Gastrocnemius medialis (tissue), 4 donors: ENCODE measurements around the gene DBNL. TPM values are rescaled to one million over a fixed set of nuclear protein-coding genes. Genes with fewer than 3 reads are reported as not detected.

Experiments
- ATAC-seq, 2 donors: fragments of 150-250 bp; one replicate each; pipeline ENCODE4 v1.9.1; 2016
- DNase-seq, 2 donors: peaks; one replicate each; pipeline ENCODE4 v3.0.0-alpha.2; 2019
- H3K27ac ChIP-seq, 4 donors: fragments of 200-600 bp; sonication (generic); 1 replicate in 1 of 4; 2 replicates in 3 of 4; pipeline ENCODE4 v1.5.1; 2016 to 2018; ENCODE audit warnings: mild to moderate bottlenecking in 2 of 4, moderate library complexity in 1 of 4
- H3K27me3 ChIP-seq, 3 donors: fragments of 200-600 bp; sonication (generic) in 2 of 3; 1 replicate in 1 of 3; 2 replicates in 2 of 3; pipeline versions ENCODE4 v1.5.1 to v1.6.0; 2016 to 2019; ENCODE audit warnings: mild to moderate bottlenecking in 1 of 3, moderate library complexity in 1 of 3
- H3K36me3 ChIP-seq, 2 donors: fragments of 200-600 bp; sonication (generic) in 1 of 2; one replicate each; pipeline ENCODE4 v1.5.1; 2017 to 2018
- H3K4me1 ChIP-seq, 2 donors: fragments of 200-600 bp; sonication (generic) in 1 of 2; one replicate each; pipeline ENCODE4 v1.5.1; 2016 to 2017; ENCODE audit warnings: mild to moderate bottlenecking in 2 of 2
- H3K4me3 ChIP-seq, 4 donors: fragments of 200-600 bp; sonication (generic) in 3 of 4; 1 replicate in 1 of 4; 2 replicates in 3 of 4; pipeline ENCODE4 v1.5.1; 2016 to 2019; ENCODE audit warnings: mild to moderate bottlenecking in 2 of 4
- H3K9me3 ChIP-seq, 3 donors: fragments of 200-600 bp; sonication (generic) in 2 of 3; 1 replicate in 1 of 3; 2 replicates in 2 of 3; pipeline ENCODE4 v1.5.1; 2016 to 2019
- CTCF ChIP-seq, 5 experiments: fragments of 450-650 bp in 3 of 5; fragments of 200-600 bp in 2 of 5; sonication (generic) in 2 of 5; IDR thresholded peaks in 4 of 5; conservative IDR thresholded peaks in 1 of 5; 1 replicate in 4 of 5; 2 replicates in 1 of 5; pipeline ENCODE4 v1.5.1; 2016 to 2019; ENCODE audit warnings: antibody characterized with exemption in 5 of 5, mild to moderate bottlenecking in 3 of 5, moderate library complexity in 3 of 5
- POLR2A ChIP-seq, 2 donors: fragments of 450-650 bp; IDR thresholded peaks; one replicate each; pipeline ENCODE4 v1.6.1; 2017; ENCODE audit warnings: antibody characterized with exemption in 2 of 2, mild to moderate bottlenecking in 2 of 2, moderate library complexity in 2 of 2
- in situ Hi-C, 4 donors: fragments of 200-750 bp; cut with MboI; loops; one replicate each; pipeline versions ENCODE4 v1.15.0 to v1.8.0; 2017; ENCODE audit warnings: low sequenced_read_pairs in 4 of 4
- intact Hi-C: fragments of 100-400 bp; cut with DNase I; formaldehyde crosslinking; loops from one replicate; pipeline ENCODE4 v1.15.1; 2023; ENCODE audit warnings: low total_unique reads
- total RNA-seq, 4 donors: library from RNA; depleted of rRNA; stranded (reverse); fragments of >200 nt; gene quantifications; one replicate each; pipeline versions ENCODE4 v1.1.0 to v1.2.3, GENCODE V29; 2016

DBNL gene
- total RNA-seq, 4 donors from 2014 or later: 48.0 to 77.2 (median 56.0) TPM

- no peak for DNase-seq
- intact Hi-C loops (no loop called here), in situ Hi-C loops (no loop called here)
- Histone ChIP-seq H3K27ac (peak overlapping the region; percentile 71 to 87 (median 81)), H3K4me3 (no peak overlapping the region), H3K4me1 (peaks cover 41 to 51% of the 10 kb centered on the region in 2 donors), H3K9me3 (no peaks in the 10 kb centered on the region), H3K36me3 (peaks cover 0 to 34% of the 10 kb centered on the region in 2 donors), H3K27me3 (no peaks in the 10 kb centered on the region)
- no peak for TF ChIP-seq POLR2A (IDR thresholded peaks at IDR 0.05)
- TF ChIP-seq CTCF (IDR thresholded peaks at IDR 0.05 in 4 of 5, conservative IDR thresholded peaks at IDR 0.05 in 1 of 5): no peak
- no peak for ATAC-seq
Measured at GRCh38 chr7:44074349-44074695, 29.8 kb downstream of the DBNL start.

- DNase-seq (peak in 1 of 2 donors; percentile 9), ATAC-seq (no peak)
- Histone ChIP-seq H3K9me3 (no peaks in the 10 kb centered on the region), H3K4me1 (peaks cover 51 to 61% of the 10 kb centered on the region in 2 donors), H3K4me3 (no peak overlapping the region), H3K36me3 (peaks cover 0 to 44% of the 10 kb centered on the region in 2 donors), H3K27ac (peak overlapping the region in 3 of 4 donors; percentile 28 to 87 (median 80)), H3K27me3 (no peaks in the 10 kb centered on the region)
- intact Hi-C loops (no loop called here), in situ Hi-C loops (loop anchor here in 1 of 4 donors (5.0 kb wide), 1 partner anchor 47 kb away; the partner anchor contains the start of gene POLD2)
- TF ChIP-seq POLR2A (IDR thresholded peaks at IDR 0.05) (no peak), CTCF (IDR thresholded peaks at IDR 0.05 in 4 of 5, conservative IDR thresholded peaks at IDR 0.05 in 1 of 5) (no peak)
Measured at GRCh38 chr7:44075296-44076075, 31.0 kb downstream of the DBNL start.

GRCh38 chr7:44076101-44076895, 31.8 kb downstream of the DBNL start:
- TF ChIP-seq POLR2A (IDR thresholded peaks at IDR 0.05) (no peak), CTCF (IDR thresholded peaks at IDR 0.05 in 4 of 5, conservative IDR thresholded peaks at IDR 0.05 in 1 of 5) (no peak)
- ATAC-seq (no peak), DNase-seq (no peak)
- no peaks in the 10 kb centered on the region for H3K27me3 ChIP-seq
- in situ Hi-C loops (loop anchor here in 1 of 4 donors (5.0 kb wide), 1 partner anchor 46 kb away; the partner anchor contains the start of gene POLD2), intact Hi-C loops (no loop called here)
- H3K27ac ChIP-seq: peak overlapping the region in 3 of 4 donors; percentile 28 to 87 (median 29)
- peaks cover 59 to 65% of the 10 kb centered on the region in 2 donors for H3K4me1 ChIP-seq
- H3K36me3 ChIP-seq: peaks cover 0 to 44% of the 10 kb centered on the region in 2 donors
- no peaks in the 10 kb centered on the region for H3K9me3 ChIP-seq
- no peak overlapping the region for H3K4me3 ChIP-seq

DNA sequence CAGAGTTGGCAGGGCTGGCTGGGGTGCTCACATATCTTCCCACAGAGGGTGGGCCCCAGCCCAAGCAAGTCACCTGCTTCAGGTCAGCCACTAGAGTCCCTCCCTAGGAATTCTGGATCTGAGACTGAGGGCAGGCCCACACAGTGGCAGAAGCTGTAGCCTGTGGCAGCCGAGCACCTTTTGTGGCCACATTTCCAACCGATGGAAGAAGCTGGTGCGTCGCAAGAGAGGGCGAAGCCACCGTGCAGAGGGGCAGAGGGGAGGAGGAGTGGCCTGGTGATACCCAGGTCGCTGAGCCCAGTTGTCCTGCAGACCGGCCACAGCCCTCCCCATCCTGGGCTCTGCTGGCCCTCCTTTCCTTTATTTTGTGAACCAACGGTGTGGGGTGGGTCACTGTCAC, 32.6 kb downstream of the DBNL start:
- H3K36me3 ChIP-seq: peaks cover 0 to 44% of the 10 kb centered on the region in 2 donors
- no peak for DNase-seq
- intact Hi-C loops (no loop called here), in situ Hi-C loops (loop anchor here in 1 of 4 donors (5.0 kb wide), 1 partner anchor 45 kb away; the partner anchor contains the start of gene POLD2)
- no peaks in the 10 kb centered on the region for H3K27me3 ChIP-seq
- no peak for ATAC-seq
- H3K4me3 ChIP-seq: no peak overlapping the region
- TF ChIP-seq CTCF (IDR thresholded peaks at IDR 0.05 in 4 of 5, conservative IDR thresholded peaks at IDR 0.05 in 1 of 5) (no peak), POLR2A (IDR thresholded peaks at IDR 0.05) (no peak)
- peak overlapping the region in 2 of 4 donors; percentile 39 to 96 for H3K27ac ChIP-seq
- H3K9me3 ChIP-seq: no peaks in the 10 kb centered on the region
- H3K4me1 ChIP-seq: peaks cover 55 to 63% of the 10 kb centered on the region in 2 donors
